ENCODE measurements around the gene DDR2. TPM values are rescaled to one million over a fixed set of nuclear protein-coding genes. Genes with fewer than 3 reads are reported as not detected.
A peak's percentile ranks its signal among the peaks of the same experiment; 100 is the strongest.

Gene DDR2
- total RNA-seq, 1 experiment from 2014 or later: 38.1 TPM

GRCh38 chr1:162679298-162679697, 47.0 kb downstream of the DDR2 start:
- peaks cover 51% of the 10 kb centered on the region for H3K36me3 ChIP-seq
- DNase-seq: no peak
- H3K27me3 ChIP-seq: no peaks in the 10 kb centered on the region
- no peak overlapping the region for H3K4me3 ChIP-seq
- peaks cover 17% of the 10 kb centered on the region for H3K9me3 ChIP-seq

- no peaks in the 10 kb centered on the region for H3K27me3 ChIP-seq
- DNase-seq: no peak
- H3K9me3 ChIP-seq: peaks cover 17% of the 10 kb centered on the region
- H3K36me3 ChIP-seq: peaks cover 52% of the 10 kb centered on the region
- H3K4me3 ChIP-seq: no peak overlapping the region
These were observed 48.3 kb downstream of the DDR2 start for GRCh38 chr1:162680419-162681121.

GRCh38 chr1:162681122-162681436, 48.8 kb downstream of the DDR2 start:
- no peak for DNase-seq
- Histone ChIP-seq H3K9me3 (peaks cover 17% of the 10 kb centered on the region), H3K36me3 (peaks cover 49% of the 10 kb centered on the region), H3K4me3 (no peak overlapping the region), H3K27me3 (no peaks in the 10 kb centered on the region)

GRCh38 chr1:162682013-162682419, 49.8 kb downstream of the DDR2 start:
- Histone ChIP-seq H3K9me3 (peaks cover 17% of the 10 kb centered on the region), H3K4me3 (no peak overlapping the region), H3K27me3 (no peaks in the 10 kb centered on the region), H3K36me3 (peaks cover 49% of the 10 kb centered on the region)
- no peak for DNase-seq

GRCh38 chr1:162687870-162688269, 55.6 kb downstream of the DDR2 start:
- Histone ChIP-seq H3K4me3 (no peak overlapping the region), H3K9me3 (peaks cover 4% of the 10 kb centered on the region), H3K36me3 (peaks cover 37% of the 10 kb centered on the region), H3K27me3 (no peaks in the 10 kb centered on the region)
- no peak for DNase-seq

GRCh38 chr1:162688521-162688920, 56.3 kb downstream of the DDR2 start:
- H3K4me3 ChIP-seq: no peak overlapping the region
- DNase-seq: no peak
- no peaks in the 10 kb centered on the region for H3K27me3 ChIP-seq
- H3K36me3 ChIP-seq: peaks cover 31% of the 10 kb centered on the region
- H3K9me3 ChIP-seq: no peaks in the 10 kb centered on the region; the same call in 1 of the 2 replicates

GRCh38 chr1:162688931-162689330, 56.7 kb downstream of the DDR2 start:
- no peak for DNase-seq
- H3K27me3 ChIP-seq: no peaks in the 10 kb centered on the region
- no peaks in the 10 kb centered on the region; the same call in 1 of the 2 replicates for H3K9me3 ChIP-seq
- peaks cover 28% of the 10 kb centered on the region for H3K36me3 ChIP-seq
- no peak overlapping the region for H3K4me3 ChIP-seq

- Histone ChIP-seq H3K9me3 (no peaks in the 10 kb centered on the region), H3K4me3 (no peak overlapping the region), H3K36me3 (peaks cover 19% of the 10 kb centered on the region), H3K27me3 (no peaks in the 10 kb centered on the region)
- peak; percentile 82 for DNase-seq
These were observed 57.7 kb downstream of the DDR2 start for GRCh38 chr1:162689745-162690671.

- Histone ChIP-seq H3K27me3 (no peaks in the 10 kb centered on the region), H3K9me3 (no peaks in the 10 kb centered on the region), H3K36me3 (peaks cover 19% of the 10 kb centered on the region), H3K4me3 (no peak overlapping the region)
- DNase-seq: peak; percentile 95
These were observed 58.6 kb downstream of the DDR2 start for GRCh38 chr1:162690672-162691434.

- H3K36me3 ChIP-seq: peaks cover 19% of the 10 kb centered on the region
- no peaks in the 10 kb centered on the region for H3K9me3 ChIP-seq
- H3K27me3 ChIP-seq: no peaks in the 10 kb centered on the region
- no peak for DNase-seq
- H3K4me3 ChIP-seq: no peak overlapping the region
These were observed 59.8 kb downstream of the DDR2 start for GRCh38 chr1:162691999-162692575.

GRCh38 chr1:162694911-162695310, 62.6 kb downstream of the DDR2 start:
- Histone ChIP-seq H3K9me3 (no peaks in the 10 kb centered on the region), H3K27me3 (no peaks in the 10 kb centered on the region), H3K36me3 (peaks cover 7% of the 10 kb centered on the region), H3K4me3 (no peak overlapping the region)
- no peak for DNase-seq

GRCh38 chr1:162695687-162696086, 63.4 kb downstream of the DDR2 start:
- Histone ChIP-seq H3K9me3 (no peaks in the 10 kb centered on the region), H3K27me3 (no peaks in the 10 kb centered on the region), H3K36me3 (peaks cover 14% of the 10 kb centered on the region), H3K4me3 (no peak overlapping the region)
- DNase-seq: no peak

GRCh38 chr1:162696286-162696862, 64.1 kb downstream of the DDR2 start:
- H3K9me3 ChIP-seq: no peaks in the 10 kb centered on the region
- DNase-seq: peak; percentile 98
- H3K27me3 ChIP-seq: no peaks in the 10 kb centered on the region
- no peak overlapping the region for H3K4me3 ChIP-seq
- H3K36me3 ChIP-seq: peaks cover 18% of the 10 kb centered on the region

GRCh38 chr1:162697140-162697895, 65.1 kb downstream of the DDR2 start:
- H3K9me3 ChIP-seq: no peaks in the 10 kb centered on the region
- no peak overlapping the region for H3K4me3 ChIP-seq
- H3K36me3 ChIP-seq: peaks cover 19% of the 10 kb centered on the region
- no peaks in the 10 kb centered on the region for H3K27me3 ChIP-seq
- no peak for DNase-seq

- Histone ChIP-seq H3K9me3 (no peaks in the 10 kb centered on the region), H3K27me3 (no peaks in the 10 kb centered on the region), H3K4me3 (no peak overlapping the region), H3K36me3 (peaks cover 25% of the 10 kb centered on the region)
- DNase-seq: no peak
These were observed 67.1 kb downstream of the DDR2 start for GRCh38 chr1:162699366-162699765.

GRCh38 chr1:162700131-162700530, 67.9 kb downstream of the DDR2 start:
- H3K9me3 ChIP-seq: no peaks in the 10 kb centered on the region
- no peak overlapping the region for H3K4me3 ChIP-seq
- DNase-seq: no peak
- no peaks in the 10 kb centered on the region for H3K27me3 ChIP-seq
- peaks cover 27% of the 10 kb centered on the region for H3K36me3 ChIP-seq
